ENCODE measurements around the gene ZNF518A.

The ZNF518A gene, protein sequence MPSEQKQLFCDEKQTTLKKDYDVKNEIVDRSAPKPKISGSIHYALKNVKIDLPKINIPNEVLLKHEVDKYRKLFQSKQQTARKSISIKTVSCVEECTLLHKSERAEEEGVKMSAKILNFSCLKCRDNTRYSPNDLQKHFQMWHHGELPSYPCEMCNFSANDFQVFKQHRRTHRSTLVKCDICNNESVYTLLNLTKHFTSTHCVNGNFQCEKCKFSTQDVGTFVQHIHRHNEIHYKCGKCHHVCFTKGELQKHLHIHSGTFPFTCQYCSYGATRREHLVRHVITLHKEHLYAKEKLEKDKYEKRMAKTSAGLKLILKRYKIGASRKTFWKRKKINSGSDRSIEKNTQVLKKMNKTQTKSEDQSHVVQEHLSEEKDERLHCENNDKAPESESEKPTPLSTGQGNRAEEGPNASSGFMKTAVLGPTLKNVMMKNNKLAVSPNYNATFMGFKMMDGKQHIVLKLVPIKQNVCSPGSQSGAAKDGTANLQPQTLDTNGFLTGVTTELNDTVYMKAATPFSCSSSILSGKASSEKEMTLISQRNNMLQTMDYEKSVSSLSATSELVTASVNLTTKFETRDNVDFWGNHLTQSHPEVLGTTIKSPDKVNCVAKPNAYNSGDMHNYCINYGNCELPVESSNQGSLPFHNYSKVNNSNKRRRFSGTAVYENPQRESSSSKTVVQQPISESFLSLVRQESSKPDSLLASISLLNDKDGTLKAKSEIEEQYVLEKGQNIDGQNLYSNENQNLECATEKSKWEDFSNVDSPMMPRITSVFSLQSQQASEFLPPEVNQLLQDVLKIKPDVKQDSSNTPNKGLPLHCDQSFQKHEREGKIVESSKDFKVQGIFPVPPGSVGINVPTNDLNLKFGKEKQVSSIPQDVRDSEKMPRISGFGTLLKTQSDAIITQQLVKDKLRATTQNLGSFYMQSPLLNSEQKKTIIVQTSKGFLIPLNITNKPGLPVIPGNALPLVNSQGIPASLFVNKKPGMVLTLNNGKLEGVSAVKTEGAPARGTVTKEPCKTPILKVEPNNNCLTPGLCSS (N-terminal part only)

DNA sequence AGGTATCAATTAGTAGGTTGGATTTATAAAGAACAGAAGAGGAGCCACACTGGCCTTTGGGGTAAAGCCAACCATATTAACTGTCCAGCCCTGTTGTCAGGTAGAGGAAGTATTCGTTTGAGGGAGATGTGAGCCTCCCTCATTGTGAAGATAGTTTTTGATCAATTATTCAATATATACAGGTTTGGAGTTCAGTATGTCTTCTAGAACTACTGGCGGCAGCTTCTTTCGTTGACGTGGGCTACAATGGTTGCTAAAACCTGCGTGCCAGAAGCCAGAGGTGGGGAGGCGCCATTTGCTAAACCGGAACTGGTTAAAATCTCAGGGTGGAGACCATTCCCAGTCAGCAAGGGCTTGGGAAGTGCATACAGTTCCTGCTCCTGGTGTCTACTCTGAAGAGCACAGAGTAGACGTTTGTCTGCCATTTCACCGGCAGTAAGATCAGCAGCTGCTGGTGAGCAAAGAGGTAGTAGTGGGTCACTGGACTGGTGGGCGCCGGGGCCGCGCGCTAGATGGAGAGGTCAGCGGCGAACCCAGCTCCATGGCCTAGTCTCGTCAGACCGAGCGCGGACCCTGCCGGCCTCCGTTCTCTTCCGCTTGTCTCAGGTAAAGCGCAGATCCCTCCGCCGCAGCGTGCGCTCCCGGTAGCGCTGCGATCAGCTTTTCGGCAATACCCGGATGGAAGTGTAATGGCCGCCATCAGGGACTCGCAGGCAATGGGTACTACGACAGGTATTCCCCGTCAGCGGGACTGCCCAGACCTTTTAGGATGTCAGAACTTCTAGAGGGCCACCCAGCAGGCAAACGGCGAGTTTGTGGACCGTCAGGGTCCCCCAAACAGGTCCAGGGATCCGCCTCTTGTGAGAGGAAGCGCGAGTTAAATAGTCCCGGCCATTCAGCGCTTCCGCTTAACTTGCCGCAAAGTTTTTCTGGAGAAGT, at the start of gene ZNF518A:
Gene ZNF518A (plus strand): TSS at position 911 of the 939 bp plus-strand sequence. CDS start 26,026 bp downstream, outside the sequence.
- ATAC-seq (ENCODE audit: low read depth): peak; percentile 84
- H3K4me3 Mint-ChIP-seq: peak within 1 kb of the TSS; percentile 97
- peaks cover 18% of the 10 kb centered on the region for H3K36me3 Mint-ChIP-seq

DNA sequence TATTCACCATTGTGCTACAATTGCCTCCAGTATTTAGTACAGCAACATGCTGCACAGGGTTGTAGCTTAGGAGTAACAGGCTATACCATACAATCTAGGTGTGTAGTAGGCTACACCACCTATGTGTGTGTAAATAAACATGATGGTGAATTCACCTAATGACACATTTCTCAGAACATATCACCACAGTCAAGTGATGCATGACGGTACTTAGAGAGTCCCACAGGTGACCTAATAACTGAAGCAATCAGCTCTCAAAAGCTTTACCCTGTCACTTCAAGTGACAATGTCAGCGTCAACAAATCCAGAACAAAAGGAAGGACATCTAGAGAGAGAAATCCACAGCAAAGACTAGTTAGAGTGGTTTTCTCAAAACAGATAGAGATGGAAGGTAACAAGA, 47.9 kb upstream of the ZNF518A start:
- Mint-ChIP-seq H3K36me3 (peaks cover 40% of the 10 kb centered on the region), H3K27me3 (no peaks in the 10 kb centered on the region), H3K9me3 (no peaks in the 10 kb centered on the region), H3K27ac (no peak overlapping the region), H3K4me1 (no peaks in the 10 kb centered on the region), H3K4me3 (no peak overlapping the region)
- DNase-seq (ENCODE audit: low spot score in 2 of 2) (no peak), ATAC-seq (ENCODE audit: low read depth) (no peak)

More for the DNA sequence above, at the start of gene ZNF518A:
- Mint-ChIP-seq H3K27me3 (peaks cover 12% of the 10 kb centered on the region), H3K4me1 (peaks cover 4% of the 10 kb centered on the region), H3K27ac (peak within 1 kb of the TSS; percentile 99), H3K9me3 (peaks cover 4% of the 10 kb centered on the region)
- DNase-seq (ENCODE audit: low spot score in 2 of 2): peak; percentile 92 to 95

DNA sequence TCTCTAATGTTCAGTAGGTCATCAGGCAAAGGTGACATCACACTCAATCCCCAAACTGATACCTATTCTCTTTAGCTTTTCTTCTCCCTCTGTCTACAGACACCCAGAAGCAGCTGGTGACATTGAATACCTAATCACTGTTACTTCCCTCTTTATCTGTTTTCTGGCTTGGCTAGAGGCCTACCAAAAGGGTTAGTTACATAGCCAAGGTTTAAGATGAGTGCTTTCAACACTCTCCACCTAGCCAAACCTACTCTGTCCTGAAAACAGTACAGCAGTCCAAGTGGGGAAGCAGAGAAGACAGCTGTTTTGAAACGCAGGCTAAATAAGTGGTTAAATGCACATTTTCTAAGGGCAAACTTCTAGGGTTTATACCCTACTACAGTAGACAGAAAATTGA, 47.3 kb upstream of the ZNF518A start:
- no peak for ATAC-seq (ENCODE audit: low read depth)
- Mint-ChIP-seq H3K27me3 (no peaks in the 10 kb centered on the region), H3K4me3 (no peak overlapping the region), H3K36me3 (peaks cover 39% of the 10 kb centered on the region), H3K9me3 (no peaks in the 10 kb centered on the region), H3K4me1 (no peaks in the 10 kb centered on the region), H3K27ac (no peak overlapping the region)
- no peak for DNase-seq (ENCODE audit: low spot score in 2 of 2)

DNA sequence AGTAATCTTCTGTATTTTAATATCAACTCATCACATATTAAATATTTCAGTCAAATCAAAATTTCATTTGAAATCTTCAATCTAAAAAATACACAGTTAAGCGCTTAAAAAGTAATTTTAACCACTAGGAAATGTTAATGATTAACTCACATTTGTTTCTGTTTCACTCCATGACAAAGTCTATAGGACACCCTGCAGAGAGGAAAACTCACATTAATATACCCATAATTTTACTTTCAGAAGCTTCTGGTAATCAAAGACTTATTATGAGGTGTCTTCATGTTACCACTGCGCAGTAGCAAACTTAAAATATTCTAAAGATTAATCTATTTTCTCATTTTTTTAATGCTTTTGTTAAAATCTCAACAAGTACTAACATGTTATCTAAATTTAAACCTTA, 41.0 kb upstream of the ZNF518A start:
- peak overlapping the region; percentile 99 for H3K27ac Mint-ChIP-seq

DNA sequence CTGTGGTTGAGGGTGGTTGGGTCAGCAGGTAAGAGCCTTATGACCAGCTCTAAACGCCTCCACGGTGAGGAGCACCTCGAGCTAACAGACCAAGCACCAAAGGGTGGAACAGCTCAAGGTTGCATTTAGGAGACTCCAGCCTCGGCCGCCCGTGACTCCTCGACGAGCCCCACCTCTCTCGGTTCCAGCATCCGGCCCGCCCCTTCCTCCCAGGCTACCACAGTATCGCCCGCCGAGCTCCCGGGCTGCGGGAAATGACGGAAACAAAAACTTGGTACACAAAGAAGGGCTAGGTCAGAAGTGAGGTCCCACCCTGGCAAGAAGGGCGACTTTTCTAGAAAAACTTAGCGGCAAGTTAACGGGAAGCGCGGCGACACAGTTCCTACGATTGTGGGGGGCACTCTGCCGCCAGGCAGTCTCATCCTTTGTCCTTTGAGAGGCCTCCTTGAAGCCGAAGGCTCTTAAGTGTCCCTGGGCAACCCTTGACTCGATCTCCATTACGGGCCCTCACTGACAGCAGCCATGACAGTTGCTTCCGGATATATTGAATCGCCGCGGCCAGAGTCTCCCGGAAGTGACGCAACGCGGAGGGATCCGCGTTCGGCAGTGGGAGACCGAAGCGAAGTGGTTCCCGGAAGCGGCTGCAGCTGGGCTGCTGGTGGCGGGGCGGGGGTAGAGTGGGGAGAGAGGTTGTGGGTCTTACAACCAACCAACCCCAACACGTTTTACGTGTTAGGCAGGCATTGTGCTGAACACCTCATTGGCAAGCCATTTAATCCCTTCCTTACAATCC, 40.2 kb upstream of the ZNF518A start:
- Mint-ChIP-seq H3K9me3 (peaks cover 4% of the 10 kb centered on the region), H3K4me3 (peak overlapping the region; percentile 94), H3K4me1 (peaks cover 4% of the 10 kb centered on the region), H3K27ac (peak overlapping the region; percentile 99), H3K27me3 (peaks cover 19% of the 10 kb centered on the region), H3K36me3 (peaks cover 22% of the 10 kb centered on the region)
- peak; percentile 90 for ATAC-seq (ENCODE audit: low read depth)
- DNase-seq (ENCODE audit: low spot score in 2 of 2): peak; percentile 90 to 91

More for the DNA sequence above, 41.0 kb upstream of the ZNF518A start:
- peaks cover 4% of the 10 kb centered on the region for H3K4me1 Mint-ChIP-seq
- H3K9me3 Mint-ChIP-seq: peaks cover 4% of the 10 kb centered on the region
- ATAC-seq (ENCODE audit: low read depth) (no peak), DNase-seq (ENCODE audit: low spot score in 2 of 2) (no peak)
- H3K27me3 Mint-ChIP-seq: peaks cover 18% of the 10 kb centered on the region
- peaks cover 28% of the 10 kb centered on the region for H3K36me3 Mint-ChIP-seq
- H3K4me3 Mint-ChIP-seq: peak overlapping the region; percentile 44

DNA sequence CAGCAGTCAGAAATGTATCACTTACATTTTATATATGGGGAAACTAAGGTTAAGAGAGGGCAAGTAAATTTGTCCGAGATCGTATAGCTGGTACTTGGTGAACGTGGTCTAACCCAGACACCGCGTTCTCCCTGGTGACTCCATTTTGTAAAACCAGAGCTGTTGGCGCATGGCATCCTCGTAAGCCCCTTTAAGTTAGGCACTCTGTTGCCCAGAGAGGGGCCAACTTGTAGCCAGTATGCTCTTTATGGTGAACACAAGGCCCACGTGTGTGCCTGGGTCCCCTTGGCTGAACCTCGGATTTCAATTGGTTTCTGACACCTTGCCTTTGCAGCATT, 39.7 kb upstream of the ZNF518A start:
- peaks cover 22% of the 10 kb centered on the region for H3K27me3 Mint-ChIP-seq
- DNase-seq (ENCODE audit: low spot score in 2 of 2): no peak
- peaks cover 22% of the 10 kb centered on the region for H3K36me3 Mint-ChIP-seq
- H3K27ac Mint-ChIP-seq: peak overlapping the region; percentile 99
- peaks cover 4% of the 10 kb centered on the region for H3K4me1 Mint-ChIP-seq
- peaks cover 4% of the 10 kb centered on the region for H3K9me3 Mint-ChIP-seq
- H3K4me3 Mint-ChIP-seq: peak overlapping the region; percentile 94
- ATAC-seq (ENCODE audit: low read depth): no peak

DNA sequence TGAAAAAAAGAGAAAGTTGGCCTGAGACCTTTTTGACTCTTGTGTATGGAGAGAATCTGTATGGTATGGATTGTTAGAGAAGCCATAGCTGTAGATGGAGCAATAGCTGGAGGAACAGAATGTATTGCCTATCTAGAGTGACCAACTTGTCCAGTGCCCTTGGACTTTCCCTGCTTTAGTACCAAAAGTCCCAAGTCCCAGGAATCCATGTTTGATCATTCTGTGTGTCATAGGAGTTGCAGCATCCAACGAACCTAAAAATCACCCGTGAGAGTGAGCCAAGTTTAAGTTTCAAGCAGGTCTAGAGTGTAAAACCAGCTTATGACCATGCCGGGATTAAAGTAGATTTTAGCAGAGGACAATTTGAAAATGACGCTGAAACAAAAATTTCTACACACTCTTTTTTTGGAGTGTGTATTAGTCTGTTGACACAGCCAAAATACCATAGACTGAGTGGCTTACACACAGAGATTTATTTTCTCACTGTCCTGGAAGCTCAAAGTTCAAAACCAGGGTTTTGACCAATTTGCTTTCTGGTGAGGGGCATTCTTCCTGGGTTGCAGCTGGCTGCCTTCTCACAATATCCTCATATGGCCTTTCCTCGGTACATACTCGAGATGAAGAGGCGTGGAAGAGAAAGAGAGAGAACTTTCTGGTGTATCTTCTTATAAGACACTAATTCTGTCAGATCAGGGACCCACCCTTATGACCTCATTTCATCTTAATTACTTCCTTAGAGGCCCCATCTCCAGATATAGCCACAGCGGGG, 36.9 kb upstream of the ZNF518A start:
- H3K36me3 Mint-ChIP-seq: peaks cover 18% of the 10 kb centered on the region
- no peak overlapping the region for H3K27ac Mint-ChIP-seq
- H3K4me1 Mint-ChIP-seq: peaks cover 9% of the 10 kb centered on the region
- peaks cover 33% of the 10 kb centered on the region for H3K27me3 Mint-ChIP-seq
- H3K9me3 Mint-ChIP-seq: peaks cover 6% of the 10 kb centered on the region
- DNase-seq (ENCODE audit: low spot score in 2 of 2): no peak
- no peak for ATAC-seq (ENCODE audit: low read depth)
- no peak overlapping the region for H3K4me3 Mint-ChIP-seq

DNA sequence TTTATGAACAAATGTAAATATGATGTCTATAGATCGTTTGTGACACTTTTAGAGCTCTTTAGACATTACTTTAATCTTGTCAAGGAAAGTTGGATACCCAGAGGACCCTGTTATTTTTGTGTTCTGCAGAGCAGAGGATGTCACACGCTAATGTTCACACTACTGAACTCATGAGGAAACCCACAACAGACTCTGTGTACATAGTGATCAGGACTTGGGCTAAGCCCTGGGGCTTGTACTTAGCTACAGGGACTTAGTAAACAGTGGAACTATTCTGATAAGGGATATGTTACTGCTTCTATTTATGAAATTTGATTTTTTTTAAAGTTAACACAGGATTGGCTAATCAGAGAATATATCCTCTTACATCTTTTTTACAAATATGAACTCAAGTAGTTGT, 36.1 kb upstream of the ZNF518A start:
- DNase-seq (ENCODE audit: low spot score in 2 of 2): no peak
- Mint-ChIP-seq H3K36me3 (peaks cover 18% of the 10 kb centered on the region), H3K27me3 (peaks cover 36% of the 10 kb centered on the region), H3K27ac (no peak overlapping the region), H3K4me3 (no peak overlapping the region), H3K9me3 (peaks cover 6% of the 10 kb centered on the region), H3K4me1 (peaks cover 9% of the 10 kb centered on the region)
- ATAC-seq (ENCODE audit: low read depth): no peak

DNA sequence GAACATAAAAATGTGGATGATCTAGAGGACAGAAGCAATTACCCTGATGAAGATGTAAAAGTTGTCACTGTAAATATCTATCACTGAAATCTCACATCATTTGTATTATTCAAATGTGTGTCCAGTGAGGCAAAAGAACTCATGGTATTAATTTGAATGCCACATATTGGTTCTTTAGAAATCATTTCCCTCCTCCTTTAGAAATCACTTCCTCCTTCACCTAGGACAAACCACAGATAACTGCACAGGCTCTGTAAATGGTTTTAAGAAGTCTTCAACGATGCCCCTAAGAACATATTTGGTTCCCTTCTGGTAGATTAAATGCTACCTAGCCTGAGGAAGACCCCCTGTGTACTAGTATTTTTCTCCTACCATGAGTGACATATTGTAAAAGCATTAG, 33.1 kb upstream of the ZNF518A start:
- H3K9me3 Mint-ChIP-seq: peaks cover 6% of the 10 kb centered on the region
- H3K27me3 Mint-ChIP-seq: peaks cover 47% of the 10 kb centered on the region
- peaks cover 13% of the 10 kb centered on the region for H3K36me3 Mint-ChIP-seq
- peaks cover 5% of the 10 kb centered on the region for H3K4me1 Mint-ChIP-seq
- H3K27ac Mint-ChIP-seq: no peak overlapping the region
- ATAC-seq (ENCODE audit: low read depth): peak; percentile 57
- DNase-seq (ENCODE audit: low spot score in 2 of 2): no peak
- H3K4me3 Mint-ChIP-seq: no peak overlapping the region

DNA sequence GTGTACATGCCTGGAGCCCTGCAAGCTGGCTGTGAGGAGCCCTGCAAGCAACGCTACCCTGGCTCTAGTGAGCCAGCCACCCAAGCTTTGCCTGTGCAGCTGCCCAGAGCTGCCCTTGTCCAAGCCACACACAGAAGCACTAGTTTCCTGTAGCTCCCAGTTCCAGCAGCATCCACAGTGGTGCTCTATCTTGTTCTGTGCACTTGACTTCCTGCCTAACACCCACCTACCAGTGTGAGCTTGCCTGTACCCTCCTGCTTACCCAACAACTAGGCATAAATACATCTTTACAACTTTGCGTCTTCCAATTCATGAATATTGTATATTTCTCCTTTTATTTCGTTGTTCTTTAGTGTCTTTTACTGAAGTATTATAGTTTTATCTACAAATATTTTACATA, 32.2 kb upstream of the ZNF518A start:
- no peak for ATAC-seq (ENCODE audit: low read depth)
- Mint-ChIP-seq H3K4me1 (peaks cover 5% of the 10 kb centered on the region), H3K27me3 (peaks cover 39% of the 10 kb centered on the region), H3K27ac (no peak overlapping the region), H3K4me3 (no peak overlapping the region), H3K9me3 (peaks cover 4% of the 10 kb centered on the region), H3K36me3 (peaks cover 6% of the 10 kb centered on the region)
- no peak for DNase-seq (ENCODE audit: low spot score in 2 of 2)

DNA sequence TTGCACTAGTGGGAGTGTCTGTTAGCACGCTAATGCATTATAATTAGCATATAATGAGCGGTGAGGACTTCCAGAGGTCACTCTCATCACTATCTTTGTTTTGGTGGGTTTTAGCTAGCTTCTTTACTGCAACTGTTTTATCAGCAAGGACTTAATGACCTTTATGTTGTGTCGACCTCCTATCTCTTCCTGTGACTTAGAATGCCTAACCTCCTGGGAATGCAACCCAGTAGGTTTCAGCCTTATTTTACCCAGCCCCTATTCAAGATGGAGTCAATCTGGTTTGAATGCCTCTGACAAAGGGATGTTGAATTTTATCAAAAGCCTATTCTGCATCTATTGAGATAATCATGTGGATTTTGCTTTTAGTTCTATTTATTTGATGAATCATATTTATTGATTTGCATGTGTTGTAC, 22.5 kb upstream of the ZNF518A start:
- Mint-ChIP-seq H3K4me1 (no peaks in the 10 kb centered on the region), H3K9me3 (peaks cover 11% of the 10 kb centered on the region), H3K27ac (no peak overlapping the region), H3K4me3 (no peak overlapping the region), H3K36me3 (peaks cover 5% of the 10 kb centered on the region), H3K27me3 (peaks cover 38% of the 10 kb centered on the region)
- DNase-seq (ENCODE audit: low spot score in 2 of 2) (no peak), ATAC-seq (ENCODE audit: low read depth) (no peak)

DNA sequence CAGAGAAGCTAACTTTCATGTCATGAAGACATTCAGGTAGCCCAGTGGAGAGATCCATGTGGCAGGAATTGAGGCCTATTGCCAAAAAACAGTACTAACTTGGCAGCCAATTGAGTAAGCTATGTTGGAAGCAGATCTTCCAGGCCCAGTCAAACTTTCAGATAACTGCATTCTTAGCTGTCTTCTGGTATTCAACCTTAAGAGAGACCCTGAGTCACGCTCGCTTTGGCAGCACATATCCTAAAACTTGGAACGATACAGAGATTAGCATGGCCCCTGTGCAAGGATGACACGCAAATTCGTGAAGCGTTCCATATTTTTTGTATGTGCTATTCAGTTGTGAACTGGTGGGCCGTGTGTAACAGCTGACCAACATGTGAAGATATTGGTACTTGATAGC, 17.6 kb upstream of the ZNF518A start:
- peaks cover 45% of the 10 kb centered on the region for H3K27me3 Mint-ChIP-seq
- no peak for ATAC-seq (ENCODE audit: low read depth)
- H3K27ac Mint-ChIP-seq: no peak overlapping the region
- H3K4me3 Mint-ChIP-seq: no peak overlapping the region
- no peaks in the 10 kb centered on the region for H3K4me1 Mint-ChIP-seq
- peaks cover 8% of the 10 kb centered on the region for H3K36me3 Mint-ChIP-seq
- peaks cover 17% of the 10 kb centered on the region for H3K9me3 Mint-ChIP-seq
- no peak for DNase-seq (ENCODE audit: low spot score in 2 of 2)
